NCI-H1417 (cell line): ENCODE measurements around the gene IFIT3.
"Not testable (repeated sequence)": the region's sequence is repeated elsewhere in the genome, so short reads cannot be mapped to it uniquely, and the experiment has no call there.

ENCODE experiments used
- DNase-seq, 3 experiments: peaks; one replicate each; lab custom pipeline; 2025; lab: John Stamatoyannopoulos, UW

IFIT3 gene

DNA sequence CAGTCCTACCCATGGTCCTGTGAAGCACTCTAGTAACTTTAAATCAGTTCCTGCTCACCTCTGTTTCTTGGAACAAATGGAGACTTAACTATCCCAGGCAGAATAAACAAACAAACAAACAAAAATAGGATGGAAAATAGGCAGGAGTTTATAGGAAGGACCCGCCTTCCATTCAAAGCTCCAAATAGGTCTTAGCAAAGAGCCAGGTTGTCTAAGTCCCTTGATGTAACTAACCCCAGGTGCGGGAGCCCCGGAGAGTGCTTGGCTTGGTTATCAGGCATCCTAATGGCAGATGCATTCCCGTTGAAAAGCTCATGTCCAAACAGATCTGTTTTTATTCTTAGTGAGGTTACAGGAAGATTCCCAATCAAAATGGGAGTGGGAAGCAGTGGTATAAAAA is 23.8 kb upstream of the IFIT3 start:
- DNase-seq, result no peak

DNA sequence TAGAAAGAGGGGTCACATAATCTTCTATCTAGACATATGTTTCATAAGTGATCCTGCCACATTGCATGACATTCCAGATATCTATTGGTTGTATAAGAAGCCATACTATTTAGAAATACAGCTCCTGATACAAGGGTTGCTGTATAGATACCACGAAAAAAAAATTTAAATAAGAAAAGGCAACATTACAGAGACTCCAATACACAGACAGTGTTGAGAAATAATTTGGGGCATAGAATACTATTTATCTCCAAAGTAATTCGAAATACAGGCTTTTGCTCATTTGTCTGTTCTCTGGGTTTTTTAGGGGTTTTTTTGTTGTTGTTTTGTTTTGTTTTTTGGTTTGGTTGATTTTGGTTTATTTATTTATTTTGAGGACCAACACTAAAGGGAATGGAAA is 23.4 kb upstream of the IFIT3 start:
- DNase-seq, result no peak

DNA sequence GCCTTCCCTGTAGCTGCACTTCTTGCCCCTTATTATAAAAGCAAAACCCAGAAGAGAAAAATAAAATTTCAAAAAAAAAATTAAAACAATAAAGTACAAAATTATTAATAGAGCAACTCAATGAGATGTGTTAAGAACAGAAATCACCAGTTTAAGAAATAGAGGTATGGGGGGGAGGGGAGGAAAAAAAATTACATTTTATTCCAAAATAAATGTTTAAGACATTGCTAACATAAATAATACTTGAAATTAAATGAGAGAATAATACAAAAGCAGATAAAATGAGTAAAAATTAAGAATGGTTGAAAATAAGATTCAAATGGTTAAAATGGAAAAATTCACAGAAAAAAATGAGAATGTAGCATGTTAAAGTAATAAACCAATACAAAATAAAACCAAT is 22.9 kb upstream of the IFIT3 start:
- DNase-seq, result no peak

DNA sequence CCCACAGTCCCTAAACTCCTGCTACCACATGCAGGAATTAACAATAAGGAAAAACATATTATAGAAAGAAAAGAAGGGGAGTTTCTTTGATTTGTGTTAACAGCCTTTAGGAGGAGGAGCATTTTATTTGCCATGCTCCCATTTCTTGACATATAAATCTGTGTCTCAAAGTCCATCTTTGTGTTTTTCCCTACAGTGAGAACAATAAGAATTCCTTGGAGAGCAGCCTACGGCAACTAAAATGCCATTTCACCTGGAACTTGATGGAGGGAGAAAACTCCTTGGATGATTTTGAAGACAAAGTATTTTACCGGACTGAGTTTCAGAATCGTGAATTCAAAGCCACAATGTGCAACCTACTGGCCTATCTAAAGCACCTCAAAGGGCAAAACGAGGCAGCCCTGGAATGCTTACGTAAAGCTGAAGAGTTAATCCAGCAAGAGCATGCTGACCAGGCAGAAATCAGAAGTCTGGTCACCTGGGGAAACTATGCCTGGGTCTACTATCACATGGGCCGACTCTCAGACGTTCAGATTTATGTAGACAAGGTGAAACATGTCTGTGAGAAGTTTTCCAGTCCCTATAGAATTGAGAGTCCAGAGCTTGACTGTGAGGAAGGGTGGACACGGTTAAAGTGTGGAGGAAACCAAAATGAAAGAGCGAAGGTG is 21.9 kb upstream of the IFIT3 start:
- DNase-seq, result no peak

DNA sequence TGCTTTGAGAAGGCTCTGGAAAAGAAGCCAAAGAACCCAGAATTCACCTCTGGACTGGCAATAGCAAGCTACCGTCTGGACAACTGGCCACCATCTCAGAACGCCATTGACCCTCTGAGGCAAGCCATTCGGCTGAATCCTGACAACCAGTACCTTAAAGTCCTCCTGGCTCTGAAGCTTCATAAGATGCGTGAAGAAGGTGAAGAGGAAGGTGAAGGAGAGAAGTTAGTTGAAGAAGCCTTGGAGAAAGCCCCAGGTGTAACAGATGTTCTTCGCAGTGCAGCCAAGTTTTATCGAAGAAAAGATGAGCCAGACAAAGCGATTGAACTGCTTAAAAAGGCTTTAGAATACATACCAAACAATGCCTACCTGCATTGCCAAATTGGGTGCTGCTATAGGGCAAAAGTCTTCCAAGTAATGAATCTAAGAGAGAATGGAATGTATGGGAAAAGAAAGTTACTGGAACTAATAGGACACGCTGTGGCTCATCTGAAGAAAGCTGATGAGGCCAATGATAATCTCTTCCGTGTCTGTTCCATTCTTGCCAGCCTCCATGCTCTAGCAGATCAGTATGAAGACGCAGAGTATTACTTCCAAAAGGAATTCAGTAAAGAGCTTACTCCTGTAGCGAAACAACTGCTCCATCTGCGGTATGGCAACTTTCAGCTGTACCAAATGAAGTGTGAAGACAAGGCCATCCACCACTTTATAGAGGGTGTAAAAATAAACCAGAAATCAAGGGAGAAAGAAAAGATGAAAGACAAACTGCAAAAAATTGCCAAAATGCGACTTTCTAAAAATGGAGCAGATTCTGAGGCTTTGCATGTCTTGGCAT is 21.1 kb upstream of the IFIT3 start:
- no peak for DNase-seq

DNA sequence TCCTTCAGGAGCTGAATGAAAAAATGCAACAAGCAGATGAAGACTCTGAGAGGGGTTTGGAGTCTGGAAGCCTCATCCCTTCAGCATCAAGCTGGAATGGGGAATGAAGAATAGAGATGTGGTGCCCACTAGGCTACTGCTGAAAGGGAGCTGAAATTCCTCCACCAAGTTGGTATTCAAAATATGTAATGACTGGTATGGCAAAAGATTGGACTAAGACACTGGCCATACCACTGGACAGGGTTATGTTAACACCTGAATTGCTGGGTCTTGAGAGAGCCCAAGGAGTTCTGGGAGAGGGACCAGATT is 20.6 kb upstream of the IFIT3 start:
- no peak for DNase-seq

DNA sequence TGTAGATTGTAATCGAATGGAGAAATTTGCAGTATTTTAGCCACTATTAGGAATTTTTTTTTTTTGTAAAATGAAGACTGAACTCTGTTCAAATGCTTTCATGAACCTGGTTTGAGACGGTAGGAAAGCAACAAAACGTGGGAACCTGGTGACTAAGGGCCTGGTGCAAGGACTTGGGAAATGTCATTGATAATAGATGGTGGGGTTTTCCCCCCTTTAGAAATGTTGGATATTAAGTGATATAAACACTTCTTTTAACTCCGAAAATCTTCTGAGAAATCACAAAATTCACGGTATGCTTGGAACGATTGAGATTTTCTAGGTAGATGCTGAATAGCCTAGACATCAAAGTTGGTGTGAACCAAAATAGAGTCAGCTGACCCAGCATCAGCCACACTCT is 19.5 kb upstream of the IFIT3 start:
- DNase-seq, result no peak

DNA sequence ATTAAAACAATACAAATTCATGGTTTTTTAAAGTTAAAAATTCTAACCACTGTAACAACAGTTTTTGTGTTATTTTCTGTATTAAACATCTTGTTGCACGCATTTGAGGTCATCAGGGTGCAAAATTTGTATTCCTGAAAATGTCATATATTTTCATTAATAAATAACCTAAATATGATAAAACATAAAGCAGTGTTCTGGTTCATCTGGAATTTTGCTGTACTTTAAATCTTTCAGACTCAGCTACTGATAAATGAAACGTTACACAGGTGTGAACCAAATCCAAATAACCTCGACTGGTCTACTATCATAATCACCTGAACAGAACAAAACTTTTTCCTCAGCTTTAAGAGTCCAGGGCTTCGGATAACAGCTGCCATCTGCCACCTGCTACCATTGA is 19.1 kb upstream of the IFIT3 start:
- DNase-seq, result no peak

DNA sequence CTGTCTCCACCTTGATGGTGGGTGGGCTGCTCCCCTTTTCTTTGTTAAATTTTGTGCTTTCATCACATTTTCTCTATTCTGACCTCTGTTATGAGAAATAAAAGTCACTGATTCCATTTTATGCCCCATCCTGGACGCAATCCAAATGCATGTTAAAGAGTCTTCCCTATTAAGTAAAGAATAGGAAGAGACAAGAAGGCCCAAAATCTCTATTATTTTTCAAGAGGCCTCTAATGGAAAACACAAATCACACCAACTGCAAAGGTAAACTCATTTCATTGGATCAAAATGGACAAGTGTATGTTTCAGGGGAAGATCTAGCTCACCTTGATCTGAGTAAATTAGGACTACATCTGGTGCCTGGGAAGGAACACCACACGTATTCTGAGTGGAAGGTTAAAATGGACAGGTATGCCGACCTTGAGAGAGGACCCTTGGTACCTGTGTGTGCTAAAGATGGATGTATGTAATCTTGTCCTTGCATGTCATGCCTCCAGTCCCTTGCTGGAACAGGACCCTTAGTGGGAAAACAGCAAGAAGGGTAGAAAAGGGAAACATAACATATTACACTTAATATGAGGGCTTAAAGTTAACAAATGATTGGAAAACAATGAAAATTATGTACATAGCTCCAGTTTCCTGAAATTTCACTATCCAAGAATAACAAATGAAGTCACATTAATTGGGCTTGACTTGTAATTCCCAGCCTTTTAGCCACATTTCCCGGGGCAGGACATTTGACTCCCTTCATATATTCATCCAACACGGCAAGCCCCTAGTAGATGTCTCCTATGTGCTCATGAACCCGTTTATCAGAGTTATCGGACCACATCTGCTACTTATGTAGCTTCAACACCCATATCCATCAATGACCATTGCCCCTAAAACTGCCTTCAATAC is 18.4 kb upstream of the IFIT3 start:
- DNase-seq, result no peak

DNA sequence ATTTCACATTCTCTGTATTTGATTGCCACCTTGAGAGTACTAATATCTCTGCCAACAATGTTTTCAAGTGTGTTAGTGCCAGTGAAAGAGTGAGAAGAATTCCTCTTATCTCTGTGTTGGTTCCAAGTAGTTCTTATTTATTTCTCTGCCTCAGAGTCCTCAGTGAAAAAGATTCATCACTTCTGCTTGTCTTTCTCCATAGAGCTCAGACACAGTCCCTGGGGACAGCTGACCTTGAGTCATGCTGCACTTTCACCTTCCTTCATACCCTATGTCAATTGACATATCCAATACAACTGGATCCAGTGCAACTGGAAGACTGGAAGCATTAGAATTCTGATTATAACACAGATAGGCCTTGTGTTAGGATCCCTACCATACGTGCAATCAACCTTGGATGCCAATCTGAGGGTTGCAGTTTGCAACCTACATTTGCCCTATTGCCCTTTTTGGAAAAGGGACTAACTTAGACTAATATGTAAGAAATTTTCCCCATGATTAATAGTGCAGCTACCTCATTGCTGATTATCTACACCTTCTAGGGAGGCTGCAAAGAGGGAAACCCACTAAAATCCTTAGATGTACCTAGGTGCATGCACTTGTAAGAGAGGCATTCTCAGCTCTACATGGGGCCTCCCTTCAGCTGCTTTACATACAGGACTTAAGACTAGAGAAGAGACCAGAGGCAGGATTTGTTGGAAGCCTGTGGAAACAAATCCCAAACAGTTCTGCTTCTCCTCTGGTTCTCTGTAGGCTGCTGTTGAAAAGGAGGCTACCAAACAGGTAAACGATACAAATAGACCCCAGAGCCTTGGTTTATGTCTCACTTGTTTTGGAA is 17.5 kb upstream of the IFIT3 start:
- no peak for DNase-seq

DNA sequence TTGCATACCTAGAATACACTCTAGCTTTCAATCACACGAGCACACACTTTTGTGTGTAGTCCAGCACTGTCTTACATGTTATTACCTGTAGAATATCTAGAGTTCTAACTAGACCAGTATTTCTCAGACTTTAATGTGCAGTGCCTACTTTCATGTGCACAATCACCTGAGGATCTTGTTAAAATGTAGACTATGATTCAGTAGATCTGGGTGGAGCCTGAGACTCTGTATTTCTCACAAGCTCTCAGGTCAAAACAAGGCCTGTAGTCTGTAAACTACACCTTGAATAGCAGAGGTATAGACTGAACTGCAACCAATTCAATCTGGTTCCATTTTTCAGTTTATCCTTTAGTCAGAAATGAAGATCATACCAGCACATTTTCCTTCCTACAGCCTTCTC is 14.8 kb upstream of the IFIT3 start:
- no peak for DNase-seq

DNA sequence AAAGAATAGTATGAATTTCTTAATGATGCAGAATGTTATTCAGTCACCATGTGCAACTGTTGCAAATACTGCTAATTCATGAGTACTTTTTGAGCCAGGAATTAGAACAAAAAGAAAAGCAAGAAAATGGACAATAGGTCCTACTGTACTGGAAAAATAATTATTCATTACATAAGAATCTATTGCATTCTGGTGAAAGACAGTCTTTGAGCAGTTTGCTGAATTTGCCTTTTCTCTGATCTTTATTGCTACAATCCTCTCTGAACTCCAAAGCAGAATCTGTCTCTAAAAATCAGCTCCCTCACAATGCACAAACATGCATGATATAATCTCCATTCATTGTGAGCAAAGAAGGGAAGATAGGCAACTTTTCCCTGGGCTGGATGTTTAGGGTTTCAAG is 13.1 kb upstream of the IFIT3 start:
- DNase-seq, result no peak

DNA sequence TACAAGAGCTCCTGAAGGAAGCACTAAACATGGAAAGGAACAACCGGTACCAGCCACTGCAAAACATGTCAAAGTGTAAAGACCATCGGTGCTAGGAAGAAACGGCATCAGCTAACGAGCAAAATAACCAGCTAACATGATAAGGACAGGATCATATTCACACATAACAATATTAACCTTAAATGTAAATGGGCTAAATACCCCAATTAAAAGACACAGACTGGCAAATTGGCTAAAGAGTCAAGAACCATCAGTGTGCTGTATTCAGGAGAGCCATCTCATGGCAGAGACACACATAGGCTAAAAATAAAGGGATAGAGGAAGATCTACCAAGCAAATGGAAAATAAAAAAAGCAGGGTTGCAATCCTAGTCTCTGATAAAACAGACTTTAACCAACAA is 9.8 kb upstream of the IFIT3 start:
- DNase-seq, result not testable (repeated sequence)

DNA sequence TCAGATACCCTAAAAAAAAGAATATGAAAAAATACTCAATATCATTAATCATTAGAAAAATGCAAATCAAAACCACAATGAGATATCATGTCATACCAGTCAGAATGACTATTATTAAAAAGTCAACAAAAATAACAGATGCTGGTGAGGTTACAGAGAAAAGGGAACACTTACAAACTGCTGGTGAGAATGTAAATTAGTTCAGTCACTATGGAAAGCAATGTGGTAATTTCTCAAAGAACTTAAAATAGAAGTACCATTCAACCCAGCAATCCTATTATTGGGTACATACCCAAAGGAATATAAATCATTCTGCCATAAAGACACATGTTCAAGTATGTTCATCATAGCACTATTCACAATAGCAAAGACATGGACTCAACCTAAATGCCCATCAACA is 2.7 kb upstream of the IFIT3 start:
- not testable (repeated sequence) for DNase-seq

DNA sequence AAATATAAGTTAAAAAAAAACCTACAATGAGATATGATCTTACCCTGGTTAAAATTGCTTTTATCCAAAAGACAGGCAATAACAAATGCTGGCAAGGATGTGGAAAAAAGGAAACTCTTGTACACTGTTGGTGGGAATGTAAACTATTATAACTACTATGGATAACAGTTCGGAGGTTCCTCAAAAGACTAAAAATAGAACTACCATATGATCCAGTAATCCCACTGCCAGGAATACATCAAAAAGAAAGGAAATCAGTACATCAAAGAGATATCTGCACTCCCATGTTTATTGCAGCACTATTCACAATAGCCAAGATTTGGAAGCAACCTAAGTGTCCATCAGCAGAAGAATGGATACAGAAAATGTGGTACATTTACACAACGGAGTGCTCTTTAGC is 1.9 kb upstream of the IFIT3 start:
- DNase-seq, result not testable (repeated sequence)

DNA sequence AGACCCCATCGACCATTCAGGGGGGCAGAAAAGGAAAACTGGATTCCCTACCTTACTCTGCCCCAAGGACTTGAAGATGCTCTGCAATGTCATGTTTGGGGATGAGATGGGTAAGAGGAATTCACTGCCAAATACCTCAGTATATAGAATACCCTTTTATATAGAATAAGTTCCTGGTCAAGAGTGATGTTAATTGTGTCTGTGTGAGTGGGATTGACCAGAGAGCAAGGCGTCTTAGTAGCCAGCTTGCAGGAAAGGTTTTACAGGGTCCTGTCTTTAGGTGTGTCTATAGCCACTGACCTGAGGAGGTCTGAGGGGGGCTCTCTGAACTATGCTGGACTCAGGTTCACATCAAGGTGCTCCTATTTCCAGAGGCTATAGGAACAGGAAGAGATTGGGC is 1.4 kb downstream of the IFIT3 start:
- DNase-seq, result no peak

DNA sequence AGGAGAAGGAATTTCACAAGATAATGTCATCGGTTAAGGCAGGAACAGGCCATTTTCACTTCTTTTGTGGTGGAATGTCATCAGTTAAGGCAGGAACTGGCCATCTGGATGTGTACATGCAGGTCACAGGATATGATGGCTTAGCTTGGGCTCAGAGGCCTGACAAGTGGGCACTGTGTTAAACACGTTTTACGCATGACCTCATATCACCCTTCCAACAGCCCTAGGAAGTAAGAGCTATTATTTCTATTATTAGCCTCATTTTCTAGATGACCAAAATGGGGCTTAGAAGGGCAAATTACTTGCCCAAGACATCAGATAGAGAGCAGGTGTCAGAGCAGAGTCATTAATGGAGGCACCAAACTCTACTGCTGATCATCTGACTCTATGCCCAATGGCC is 2.2 kb downstream of the IFIT3 start:
- DNase-seq, result not testable (repeated sequence)

DNA sequence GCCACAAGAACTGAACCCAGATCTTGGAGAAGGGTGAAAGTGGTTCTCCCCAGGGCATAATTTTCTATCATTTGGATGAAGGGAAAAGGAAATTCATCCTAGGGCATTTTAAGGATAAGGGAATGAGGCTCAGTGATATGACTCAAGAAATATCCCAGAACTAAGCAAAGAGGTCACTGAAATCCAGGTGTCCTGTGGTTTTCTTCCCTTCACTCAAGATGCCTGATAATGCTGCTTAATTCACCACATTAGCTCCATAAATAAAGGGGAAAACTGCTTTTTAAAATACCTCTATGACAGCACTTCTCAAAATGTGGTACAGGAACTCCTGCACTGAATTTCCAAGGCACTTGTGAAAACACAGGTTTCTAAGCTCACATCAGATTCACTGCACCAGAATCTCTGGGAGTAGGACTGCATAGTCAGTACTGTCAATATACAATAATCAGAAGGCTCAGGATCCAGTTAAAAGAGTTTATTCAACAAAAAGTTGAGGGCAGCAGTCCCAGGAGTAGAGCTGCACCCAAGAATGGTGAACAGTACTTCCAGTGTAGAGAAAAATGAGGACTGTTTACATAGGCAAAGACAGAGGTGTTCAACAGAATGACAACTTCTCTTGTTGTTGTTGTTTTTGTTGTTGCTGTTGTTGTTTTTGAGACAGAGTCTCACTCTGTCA is 2.9 kb downstream of the IFIT3 start:
- DNase-seq, result no peak

DNA sequence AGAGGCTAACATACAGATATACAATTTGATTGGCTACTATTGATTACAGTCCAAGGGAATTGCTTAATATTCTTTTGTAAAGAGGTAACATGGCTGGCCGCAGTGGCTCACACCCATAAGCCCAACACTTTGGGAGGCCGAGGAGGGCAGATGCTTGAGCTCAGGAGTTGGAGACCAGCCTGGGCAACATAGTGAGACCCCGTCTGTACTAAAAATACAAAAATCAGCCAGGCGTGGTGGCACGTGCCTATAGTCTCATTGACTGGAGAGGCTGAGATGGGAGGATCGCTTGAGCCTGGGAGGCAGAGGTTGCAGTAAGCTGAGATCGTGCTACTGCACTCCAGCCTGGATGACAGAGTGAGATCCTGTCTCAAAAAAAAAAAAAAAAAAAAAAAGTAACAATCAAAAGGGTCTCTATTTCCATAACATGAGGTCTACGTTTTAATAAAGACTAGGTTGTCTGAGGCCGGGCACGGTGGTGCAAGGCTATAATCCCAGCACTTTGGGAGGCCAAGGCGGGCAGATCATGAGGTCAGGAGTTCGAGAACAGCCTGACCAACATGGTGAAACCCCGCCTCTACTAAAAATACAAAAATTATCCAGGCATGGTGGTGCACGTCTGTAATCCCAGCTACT is 3.8 kb downstream of the IFIT3 start:
- DNase-seq, result not testable (repeated sequence)

DNA sequence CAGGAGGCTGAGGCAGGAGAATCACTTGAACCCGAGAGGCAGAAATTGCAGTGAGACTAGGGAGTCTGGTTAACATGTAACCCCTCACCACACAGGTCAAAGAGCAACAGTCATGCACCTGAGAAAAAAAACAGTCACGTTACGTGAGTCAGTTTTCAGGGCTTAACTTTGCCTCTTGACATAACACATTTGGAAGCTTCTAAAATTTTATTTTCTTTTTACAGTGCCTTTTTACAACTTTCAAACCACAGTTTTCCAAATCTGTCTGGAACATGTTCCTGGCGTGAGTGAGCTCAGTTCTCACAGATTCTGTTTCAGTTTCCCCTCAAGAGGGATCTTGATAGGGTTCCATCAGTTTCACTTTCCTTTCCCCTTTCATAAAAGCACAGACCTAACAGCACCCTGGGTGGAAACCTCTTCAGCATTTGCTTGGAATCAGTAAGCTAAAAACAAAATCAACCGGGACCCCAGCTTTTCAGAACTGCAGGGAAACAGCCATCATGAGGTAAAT is 4.4 kb downstream of the IFIT3 start:
- no peak for DNase-seq

DNA sequence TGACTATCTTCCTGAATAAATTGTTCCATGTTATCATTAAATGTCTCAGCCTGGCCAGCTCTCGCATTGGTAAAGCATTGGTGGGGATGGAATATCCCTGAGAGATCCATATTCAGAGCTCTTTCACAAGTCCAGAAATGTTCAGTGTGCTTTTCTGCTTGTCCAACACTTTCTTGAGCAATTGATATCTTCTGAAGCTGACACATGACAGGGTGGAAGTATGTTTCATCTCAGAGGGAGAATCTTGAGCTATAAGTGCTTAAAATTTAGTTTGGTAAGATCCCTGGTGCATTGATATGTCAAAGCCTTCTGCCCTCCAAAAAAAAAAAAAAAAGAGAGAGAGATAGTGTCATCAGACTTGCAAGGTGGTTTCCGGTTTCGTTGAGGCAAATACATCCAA is 7.4 kb downstream of the IFIT3 start:
- DNase-seq, result no peak
